Transverse colon (tissue), 4 donors: ENCODE results near the gene CLMN. TPM values are rescaled to one million over a fixed set of nuclear protein-coding genes. Genes with fewer than 3 reads are reported as not detected.

Source experiments
- DNase-seq: peaks from one replicate; pipeline ENCODE4 v3.0.0-alpha.2; 2019
- H3K27ac ChIP-seq, 4 donors: fragments of 200-600 bp; sonication (generic); 2 replicates each; pipeline ENCODE4 v1.5.1; 2016 to 2018; ENCODE audit warnings: inconsistent platforms in 4 of 4
- H3K27me3 ChIP-seq: fragments of 200-600 bp; sonication (generic); 2 replicates; pipeline ENCODE4 v1.5.1; 2017; ENCODE audit warnings: inconsistent platforms
- H3K36me3 ChIP-seq, 4 donors: fragments of 200-600 bp; sonication (generic); 2 replicates each; pipeline ENCODE4 v1.5.1; 2017 to 2019; ENCODE audit warnings: inconsistent platforms in 4 of 4
- H3K4me1 ChIP-seq, 4 donors: fragments of 200-600 bp; sonication (generic); 2 replicates each; pipeline ENCODE4 v1.5.1; 2017 to 2020; ENCODE audit warnings: inconsistent platforms in 4 of 4
- H3K4me3 ChIP-seq, 4 donors: fragments of 200-600 bp; sonication (generic); 1 replicate in 1 of 4; 2 replicates in 3 of 4; pipeline versions ENCODE4 v1.5.1 to v1.6.1; 2017 to 2019; ENCODE audit warnings: inconsistent platforms in 4 of 4
- H3K9me3 ChIP-seq, 2 donors: fragments of 200-600 bp; sonication (generic); 2 replicates each; pipeline ENCODE4 v1.5.1; 2017 to 2019; ENCODE audit warnings: inconsistent platforms in 2 of 2
- CTCF ChIP-seq, 5 experiments: fragments of 200-600 bp in 3 of 5; fragments of 450-650 bp in 2 of 5; sonication (generic) in 3 of 5; IDR thresholded peaks; 1 replicate in 2 of 5; 2 replicates in 3 of 5; pipeline ENCODE4 v1.5.1; 2016 to 2017; ENCODE audit warnings: antibody characterized with exemption in 5 of 5, inconsistent platforms in 3 of 5, mild to moderate bottlenecking in 2 of 5, moderate library complexity in 1 of 5
- EP300 ChIP-seq: sonication (generic); formaldehyde crosslinking; IDR thresholded peaks from one replicate; pipeline ENCODE4 v1.6.1; 2017; ENCODE audit warnings: antibody characterized with exemption, low read depth
- POLR2A ChIP-seq: fragments of 450-650 bp; IDR thresholded peaks from one replicate; pipeline ENCODE4 v1.6.1; 2016; ENCODE audit warnings: antibody characterized with exemption, mild to moderate bottlenecking, moderate library complexity
- POLR2AphosphoS5 ChIP-seq, 3 donors: sonication (generic); formaldehyde crosslinking; IDR thresholded peaks; one replicate each; pipeline ENCODE4 v1.6.1; 2016; ENCODE audit warnings: antibody characterized with exemption in 3 of 3
- WGBS, 2 donors: methylation state at CpG; one replicate each; pipeline ENCODE4 v1.1.5; 2018; ENCODE audit warnings: low coverage in 1 of 2; 5-methylcytosine and 5-hydroxymethylcytosine counted together
- in situ Hi-C, 4 donors: fragments of 200-750 bp; cut with MboI; loops; one replicate each; pipeline versions ENCODE4 v1.15.0 to v1.15.1; 2017; ENCODE audit warnings: low sequenced_read_pairs in 3 of 4, low pct_ligation_motif_present in 1 of 4, low pct_unique_long_range_greater_than_20kb in 1 of 4
- intact Hi-C: fragments of 100-400 bp; cut with DNase I; formaldehyde crosslinking; loops from one replicate; pipeline ENCODE4 v1.15.1; 2023; ENCODE audit warnings: low total_unique reads
- total RNA-seq, 4 donors: library from RNA; depleted of rRNA; stranded (reverse); fragments of >200 nt; gene quantifications; one replicate each; pipeline ENCODE4 v1.1.0, GENCODE V29; 2016

CLMN gene
- total RNA-seq, 4 donors from 2014 or later, result 71.1 to 118 (median 90.1) TPM

GRCh38 chr14:95267306-95267705 is 52.4 kb downstream of the CLMN start:
- in situ Hi-C loops, result no loop called here
- 69 to 72% methylated on average over 3 to 4 of the region's 4 CpGs for WGBS, 2 donors
- Histone ChIP-seq H3K36me3 (no peaks in the 10 kb centered on the region), H3K9me3 (no peaks in the 10 kb centered on the region), H3K27me3 (no peaks in the 10 kb centered on the region), H3K4me3 (no peak overlapping the region), H3K27ac (peak overlapping the region in 3 of 4 donors; percentile 85 to 86 (median 86)), H3K4me1 (peaks cover 10 to 38% (median 17%) of the 10 kb centered on the region in 4 donors)
- intact Hi-C loops, result no loop called here
- no peak for DNase-seq
- TF ChIP-seq EP300 (no peak), POLR2AphosphoS5 (IDR thresholded peaks at IDR 0.05) (no peak), POLR2A (no peak), CTCF (IDR thresholded peaks at IDR 0.05) (no peak)

GRCh38 chr14:95265106-95266094 is 54.3 kb downstream of the CLMN start:
- no peak overlapping the region for H3K4me3 ChIP-seq
- WGBS, 2 donors, result 18 to 29% methylated on average over 4 to 12 of the region's 12 CpGs
- peak overlapping the region; percentile 85 to 88 (median 86) for H3K27ac ChIP-seq
- DNase-seq, result peak; percentile 66
- in situ Hi-C loops, result no loop called here
- intact Hi-C loops, result no loop called here
- no peaks in the 10 kb centered on the region for H3K27me3 ChIP-seq
- peaks cover 14 to 33% (median 18%) of the 10 kb centered on the region in 4 donors for H3K4me1 ChIP-seq
- H3K36me3 ChIP-seq, result no peaks in the 10 kb centered on the region
- H3K9me3 ChIP-seq, result no peaks in the 10 kb centered on the region
- TF ChIP-seq POLR2A (peak; percentile 57), EP300 (peak; percentile 64), POLR2AphosphoS5 (IDR thresholded peaks at IDR 0.05) (peak; percentile 77 to 94 (median 93)), CTCF (IDR thresholded peaks at IDR 0.05) (no peak)

GRCh38 chr14:95264271-95264973 is 55.3 kb downstream of the CLMN start:
- in situ Hi-C loops, result no loop called here
- intact Hi-C loops, result no loop called here
- WGBS, 2 donors, result 67 to 79% methylated on average over 1 to 10 of the region's 10 CpGs
- H3K27ac ChIP-seq, result peak overlapping the region; percentile 85 to 88 (median 86)
- no peak overlapping the region for H3K4me3 ChIP-seq
- H3K36me3 ChIP-seq, result no peaks in the 10 kb centered on the region
- H3K27me3 ChIP-seq, result no peaks in the 10 kb centered on the region
- DNase-seq, result no peak
- TF ChIP-seq POLR2AphosphoS5 (IDR thresholded peaks at IDR 0.05), result no peak
- no peak for TF ChIP-seq CTCF (IDR thresholded peaks at IDR 0.05)
- TF ChIP-seq EP300, result no peak
- H3K4me1 ChIP-seq, result peaks cover 18 to 39% (median 20%) of the 10 kb centered on the region in 4 donors
- no peaks in the 10 kb centered on the region for H3K9me3 ChIP-seq

GRCh38 chr14:95263527-95264231 is 56.0 kb downstream of the CLMN start:
- no peak for DNase-seq
- Histone ChIP-seq H3K27me3 (no peaks in the 10 kb centered on the region), H3K4me3 (no peak overlapping the region), H3K4me1 (peaks cover 20 to 42% (median 22%) of the 10 kb centered on the region in 4 donors), H3K9me3 (no peaks in the 10 kb centered on the region), H3K36me3 (no peaks in the 10 kb centered on the region), H3K27ac (peak overlapping the region in 3 of 4 donors; percentile 85 to 88 (median 86))
- TF ChIP-seq POLR2A (no peak), POLR2AphosphoS5 (IDR thresholded peaks at IDR 0.05) (no peak), EP300 (no peak), CTCF (IDR thresholded peaks at IDR 0.05) (no peak)
- intact Hi-C loops, result no loop called here
- WGBS, 2 donors, result 92 to 93% methylated on average over 5 to 7 of the region's 7 CpGs
- in situ Hi-C loops, result no loop called here
